Naive thymus-derived CD4-positive, alpha-beta T cell (primary cell): ENCODE data around the gene LKAAEAR1. TPM values are rescaled to one million over a fixed set of nuclear protein-coding genes. Genes with fewer than 3 reads are reported as not detected.

Source experiments
- ATAC-seq: fragments of 150-1000 bp; cut with Tn5 transposase; 2 replicates; pipeline ENCODE4 v1.10.0; 2021; ENCODE audit warnings: mild to moderate bottlenecking, moderate library complexity
- CTCF ChIA-PET: fragments of 350-600 bp; sonication (Branson Sonifier 250); formaldehyde crosslinking; loops from one replicate; lab custom pipeline; 2021; ENCODE audit warnings: antibody characterized with exemption; lab: Charles Lee
- POLR2A ChIA-PET: fragments of 350-600 bp; sonication (Branson Sonifier 250); formaldehyde crosslinking; loops from one replicate; lab custom pipeline; 2021; ENCODE audit warnings: antibody characterized with exemption, inconsistent platforms; lab: Charles Lee
- DNase-seq, 9 donors: peaks; one replicate each; pipeline versions ENCODE4 v3.0.0 to v3.0.0-alpha.2; 2020 to 2022; ENCODE audit warnings: mixed read lengths in 1 of 9
- H3K27ac ChIP-seq: one replicate; pipeline ENCODE4 v1.7.0; 2013; ENCODE audit warnings: mild to moderate bottlenecking, low read depth, low read length, moderate library complexity
- H3K27me3 ChIP-seq, 2 donors: one replicate each; pipeline ENCODE4 v1.7.0; 2013; ENCODE audit warnings: low read length in 2 of 2, mild to moderate bottlenecking in 2 of 2, moderate library complexity in 2 of 2; ENCODE audit not compliant: control insufficient read depth in 2 of 2, insufficient read depth in 2 of 2
- H3K36me3 ChIP-seq, 3 experiments: 1 replicate in 2 of 3; 2 replicates in 1 of 3; pipeline ENCODE4 v1.7.0; 2013; ENCODE audit warnings: low read length in 3 of 3, mild to moderate bottlenecking in 3 of 3, moderate library complexity in 1 of 3; ENCODE audit not compliant: insufficient read depth in 3 of 3, control insufficient read depth in 2 of 3
- H3K4me1 ChIP-seq, 2 donors: one replicate each; pipeline ENCODE4 v1.7.0; 2013; ENCODE audit warnings: low read length in 2 of 2, mild to moderate bottlenecking in 2 of 2, moderate library complexity in 1 of 2; ENCODE audit not compliant: control insufficient read depth in 2 of 2, insufficient read depth in 2 of 2
- H3K4me3 ChIP-seq: 2 replicates; pipeline ENCODE4 v1.7.0; 2013; ENCODE audit warnings: mild to moderate bottlenecking, low read length
- H3K9me3 ChIP-seq, 3 experiments: 1 replicate in 2 of 3; 2 replicates in 1 of 3; pipeline ENCODE4 v1.7.0; 2013; ENCODE audit warnings: low read length in 3 of 3; ENCODE audit not compliant: control insufficient read depth in 2 of 3
- H3K27ac Mint-ChIP-seq, 9 donors: one replicate each; pipeline ENCODE4 v1.8.0; 2020 to 2022; ENCODE audit warnings: mixed read lengths in 9 of 9, mild to moderate bottlenecking in 8 of 9, moderate library complexity in 5 of 9, inconsistent platforms in 2 of 9
- H3K27me3 Mint-ChIP-seq, 5 donors: one replicate each; pipeline ENCODE4 v1.8.0; 2021 to 2022; ENCODE audit warnings: mixed read lengths in 5 of 5, mild to moderate bottlenecking in 1 of 5
- H3K36me3 Mint-ChIP-seq, 5 donors: one replicate each; pipeline ENCODE4 v1.8.0; 2020 to 2022; ENCODE audit warnings: mixed read lengths in 5 of 5, mild to moderate bottlenecking in 3 of 5, inconsistent platforms in 1 of 5
- H3K4me1 Mint-ChIP-seq, 7 donors: one replicate each; pipeline ENCODE4 v1.8.0; 2020 to 2022; ENCODE audit warnings: mixed read lengths in 7 of 7, mild to moderate bottlenecking in 3 of 7, inconsistent platforms in 1 of 7
- H3K4me3 Mint-ChIP-seq, 10 donors: one replicate each; pipeline ENCODE4 v1.8.0; 2020 to 2022; ENCODE audit warnings: mild to moderate bottlenecking in 10 of 10, mixed read lengths in 10 of 10, moderate library complexity in 6 of 10, inconsistent platforms in 2 of 10
- H3K9me3 Mint-ChIP-seq, 11 donors: one replicate each; pipeline ENCODE4 v1.8.0; 2020 to 2022; ENCODE audit warnings: mixed read lengths in 11 of 11, mild to moderate bottlenecking in 4 of 11, inconsistent platforms in 1 of 11, moderate library complexity in 1 of 11
- intact Hi-C, 2 donors: fragments of 100-400 bp; cut with micrococcal nuclease; formaldehyde crosslinking; loops; one replicate each; pipeline ENCODE4 v1.15.1; 2023
- polyA plus RNA-seq, 2 donors: library from polyadenylated mRNA; unstranded; fragments of 300-500 nt; fragmentation: Illumina TruSeq; gene quantifications; one replicate each; pipeline ENCODE4 v1.2.3, GENCODE V29; 2021
- total RNA-seq, 6 experiments: library from RNA in 5 of 6; stranded (reverse) in 5 of 6; gene quantifications; 1 replicate in 5 of 6; 2 replicates in 1 of 6; pipeline ENCODE4 v1.2.3 and lab custom pipeline; 2021 to 2026

LKAAEAR1 gene
- total and polyA plus RNA-seq, 7 experiments from 2014 or later, result 0.47 to 0.75 (median 0.59) TPM; not detected in 3

DNA sequence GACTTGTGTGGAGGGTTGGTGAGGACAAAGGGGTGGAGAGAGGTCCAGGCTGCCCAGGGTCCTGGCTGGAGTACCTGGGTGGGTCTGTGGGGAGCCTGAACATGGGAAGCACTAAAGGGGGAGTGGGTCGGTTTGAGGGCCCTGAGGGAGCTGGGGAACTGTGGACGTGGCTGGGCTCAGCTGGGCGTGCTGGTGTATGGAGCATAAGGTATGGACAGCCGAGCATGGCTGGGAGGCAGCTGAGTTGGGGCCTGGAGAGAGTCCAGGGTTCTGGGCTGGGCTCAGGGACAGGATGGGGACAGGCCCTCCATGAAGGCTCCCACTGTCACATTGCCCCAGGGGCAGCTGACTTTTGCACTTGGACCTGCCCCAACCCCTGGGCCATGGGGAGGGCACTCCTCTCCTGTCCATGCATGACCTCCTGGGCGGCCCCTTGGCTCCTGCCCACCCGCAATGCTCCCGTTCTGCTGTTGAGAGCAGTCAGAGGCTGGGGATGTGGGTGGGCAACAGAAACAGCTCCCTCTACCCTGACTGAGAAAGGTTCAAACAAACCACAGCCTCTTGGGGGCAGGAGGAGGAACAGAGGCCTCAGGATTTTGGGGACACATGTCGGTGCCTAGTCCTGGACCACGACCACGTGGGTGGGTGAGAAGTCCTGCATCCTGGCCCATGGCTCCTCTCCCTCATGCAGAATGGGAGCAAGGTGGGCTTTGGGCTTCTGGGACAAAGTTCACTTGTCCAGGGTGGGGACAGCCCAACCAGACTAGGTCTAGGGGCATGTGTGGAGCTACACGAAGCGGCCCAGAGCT lies 43.8 kb downstream of the LKAAEAR1 start:
- Histone ChIP-seq H3K36me3 (peaks cover 0 to 3% (median 0%) of the 10 kb centered on the region in 3 experiments), H3K4me3 (no peak overlapping the region), H3K4me1 (peaks cover 34 to 40% of the 10 kb centered on the region in 2 donors), H3K27ac (no peak overlapping the region), H3K9me3 (no peaks in the 10 kb centered on the region), H3K27me3 (no peaks in the 10 kb centered on the region)
- Mint-ChIP-seq H3K27me3 (peaks cover 0 to 3% (median 0%) of the 10 kb centered on the region in 5 donors), H3K36me3 (peaks cover 0 to under 1% (median 0%) of the 10 kb centered on the region in 5 donors), H3K27ac (peak overlapping the region in 8 of 9 donors; percentile 25 to 92 (median 79)), H3K4me1 (peaks cover 20 to 47% (median 34%) of the 10 kb centered on the region in 7 donors), H3K9me3 (no peaks in the 10 kb centered on the region), H3K4me3 (peak overlapping the region; percentile 59 to 89 (median 79))
- ChIA-PET POLR2A (interaction anchor here (1.1 to 4.8 kb wide), 8 partner anchors 17 to 90 kb away, joined by 3 to 37 read pairs (median 16); partner anchors contain the start of genes OPRL1, PRPF6, RGS19 and SAMD10), CTCF (interaction anchor here (0.9 to 5.2 kb wide), 9 partner anchors 14 to 544 kb away, joined by 3 to 54 read pairs (median 8); partner anchors contain the start of genes PRPF6, RGS19 and SAMD10)
- intact Hi-C loops, result no loop called here
- DNase-seq (no peak), ATAC-seq (no peak)

DNA sequence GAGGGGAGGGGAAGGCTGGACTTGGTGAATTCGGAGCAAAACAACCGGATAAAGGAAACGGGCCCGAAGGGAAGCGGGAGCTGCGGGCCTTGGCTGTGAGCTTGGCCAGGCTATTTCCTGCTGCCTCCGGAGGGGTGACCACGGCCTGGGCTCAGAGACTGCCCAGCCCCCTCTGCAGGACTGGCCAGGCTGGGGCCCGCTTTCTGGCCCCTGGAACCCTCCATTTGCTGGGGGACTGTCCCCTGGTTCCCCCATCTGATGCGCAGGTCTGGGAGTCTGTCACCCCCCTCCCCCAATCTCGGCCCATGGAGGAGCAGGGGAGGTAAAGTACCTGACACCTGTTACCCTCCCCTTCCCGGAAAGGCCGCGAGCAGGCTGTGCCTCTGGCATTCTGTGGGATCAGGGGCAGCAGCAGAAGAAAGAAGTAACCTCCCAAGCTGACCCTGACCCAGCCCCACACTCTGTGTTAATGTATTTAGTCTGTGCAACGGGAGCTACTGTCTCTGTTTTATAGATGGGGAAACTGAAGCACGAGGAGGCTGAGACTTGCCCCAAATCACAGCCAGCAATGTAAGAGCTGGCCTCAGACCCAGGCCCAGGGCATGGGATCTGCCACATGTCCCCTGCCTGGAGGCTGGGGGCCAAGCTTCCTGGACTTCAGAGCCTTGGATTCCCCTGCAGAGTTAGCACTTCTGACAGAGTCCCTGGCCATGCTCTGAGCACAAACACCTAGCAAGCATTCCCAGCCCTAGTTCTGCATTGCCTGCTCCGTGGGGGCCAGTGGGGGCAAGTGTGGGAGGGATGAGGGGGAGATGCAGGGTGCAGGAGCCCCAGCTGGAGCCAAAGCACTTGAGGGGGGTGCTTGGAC lies 44.7 kb downstream of the LKAAEAR1 start:
- H3K4me1 Mint-ChIP-seq, result peaks cover 19 to 50% (median 39%) of the 10 kb centered on the region in 7 donors
- no peaks in the 10 kb centered on the region for H3K9me3 Mint-ChIP-seq
- H3K36me3 Mint-ChIP-seq, result peaks cover 0 to 5% (median 0%) of the 10 kb centered on the region in 5 donors
- peaks cover 0 to 2% (median 0%) of the 10 kb centered on the region in 5 donors for H3K27me3 Mint-ChIP-seq
- Histone ChIP-seq H3K27ac (peak overlapping the region; percentile 57), H3K27me3 (no peaks in the 10 kb centered on the region), H3K4me3 (peak overlapping the region; percentile 62), H3K36me3 (peaks cover 0 to 12% (median 0%) of the 10 kb centered on the region in 3 experiments), H3K4me1 (peaks cover 40 to 44% of the 10 kb centered on the region in 2 donors), H3K9me3 (no peaks in the 10 kb centered on the region)
- peak overlapping the region in 6 of 9 donors; percentile 34 to 92 (median 76) for H3K27ac Mint-ChIP-seq
- H3K4me3 Mint-ChIP-seq, result peak overlapping the region; percentile 62 to 89 (median 78)
- ChIA-PET POLR2A (interaction anchor here (0.5 to 4.8 kb wide), 16 partner anchors 14 to 408 kb away, joined by 3 to 37 read pairs (median 5); partner anchors contain the start of genes LIME1, OPRL1, PRPF6 and RGS19), CTCF (interaction anchor here (0.6 to 5.2 kb wide), 17 partner anchors 15 to 543 kb away, joined by 3 to 54 read pairs (median 4); partner anchors contain the start of genes PRPF6, RGS19, SAMD10 and TCEA2)
- no peak for ATAC-seq
- intact Hi-C loops, result loop anchor here (1.0 to 5.0 kb wide), 9 partner anchors 18 to 502 kb away; partner anchors contain the start of genes PTK6 (in 1 of the 2), TCEA2 (in 1 of the 2) and UCKL1 (in 1 of the 2)
- no peak for DNase-seq

DNA sequence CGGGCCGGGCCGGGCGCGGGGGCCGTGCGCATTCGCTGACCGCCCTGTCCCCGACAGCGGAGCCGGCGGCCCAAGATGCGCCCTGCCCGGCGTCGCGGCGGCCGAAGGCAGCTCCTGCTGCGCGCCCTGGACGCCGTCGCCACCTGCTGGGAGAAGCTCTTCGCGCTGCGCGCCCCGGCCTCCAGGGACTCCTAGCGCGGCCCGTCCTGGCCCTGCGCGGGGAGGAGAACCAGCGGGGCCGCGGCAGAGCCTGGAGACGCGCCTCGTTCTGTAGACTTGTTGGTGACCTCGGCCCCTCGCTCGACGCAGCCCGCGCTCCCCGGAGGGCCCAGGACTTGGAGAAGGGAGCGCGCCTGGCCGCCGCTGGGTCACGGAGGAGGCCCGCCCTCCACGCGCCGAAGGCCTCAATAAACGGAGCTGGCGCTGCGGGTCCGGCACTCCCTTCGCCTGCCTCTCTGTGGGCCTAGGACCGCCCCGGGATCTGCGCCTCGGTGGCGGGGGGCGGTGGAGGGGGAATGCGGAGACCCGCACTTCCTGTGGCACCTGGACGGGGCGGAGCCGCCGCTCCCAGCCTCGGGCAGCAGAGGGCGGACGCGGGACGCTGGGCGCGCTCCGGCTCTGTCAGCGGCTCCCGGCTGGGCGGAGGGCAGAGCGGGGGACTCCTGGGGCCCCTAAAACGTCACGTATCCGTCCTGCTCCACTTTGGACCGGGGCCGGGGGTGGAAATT lies 45.5 kb downstream of the LKAAEAR1 start:
- H3K4me1 ChIP-seq, result peaks cover 40 to 49% of the 10 kb centered on the region in 2 donors
- peak; percentile 80 for ATAC-seq
- peak; percentile 55 to 86 (median 76) for DNase-seq
- intact Hi-C loops, result loop anchor here (1.0 to 5.0 kb wide), 10 partner anchors 19 to 501 kb away; partner anchors contain the start of genes PTK6 (in 1 of the 2), TCEA2 (in 1 of the 2) and UCKL1 (in 1 of the 2)
- peak overlapping the region; percentile 62 for H3K4me3 ChIP-seq
- peaks cover 0 to 19% (median 0%) of the 10 kb centered on the region in 3 experiments for H3K36me3 ChIP-seq
- peaks cover 0 to 7% (median 0%) of the 10 kb centered on the region in 5 donors for H3K36me3 Mint-ChIP-seq
- H3K27ac Mint-ChIP-seq, result peak overlapping the region in 4 of 9 donors; percentile 28 to 92 (median 64)
- no peaks in the 10 kb centered on the region for H3K9me3 Mint-ChIP-seq
- H3K4me3 Mint-ChIP-seq, result peak overlapping the region; percentile 18 to 89 (median 71)
- H3K27ac ChIP-seq, result peak overlapping the region; percentile 57
- H3K27me3 Mint-ChIP-seq, result no peaks in the 10 kb centered on the region
- ChIA-PET POLR2A (interaction anchor here (0.8 to 4.8 kb wide), 19 partner anchors 12 to 1650 kb away, joined by 3 to 37 read pairs (median 5); partner anchors contain the start of genes LIME1, OPRL1, PRPF6 and RGS19), CTCF (interaction anchor here (0.6 to 5.2 kb wide), 25 partner anchors 11 to 501 kb away, joined by 3 to 54 read pairs (median 4); partner anchors contain the start of genes LKAAEAR1, PRPF6, RGS19 and SAMD10)
- H3K4me1 Mint-ChIP-seq, result peaks cover 26 to 49% (median 33%) of the 10 kb centered on the region in 7 donors
- H3K9me3 ChIP-seq, result no peaks in the 10 kb centered on the region
- no peaks in the 10 kb centered on the region for H3K27me3 ChIP-seq

DNA sequence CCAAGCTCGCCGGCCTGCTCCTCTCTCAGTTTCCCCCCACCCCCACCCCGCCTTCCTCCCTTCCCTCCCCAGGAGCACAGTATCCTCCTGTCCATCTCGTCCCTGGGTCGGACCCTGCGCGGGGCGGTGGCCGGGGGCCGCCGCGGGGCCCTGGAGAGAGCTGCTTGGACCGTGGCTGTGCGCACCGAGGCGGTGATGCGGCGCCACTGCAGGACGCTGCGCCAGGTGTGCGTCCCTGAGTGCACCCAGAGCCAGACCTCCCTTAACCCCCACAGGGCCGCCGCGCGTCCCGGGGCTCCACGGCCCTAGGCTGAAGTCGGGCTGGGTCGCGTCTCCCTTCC lies 46.0 kb downstream of the LKAAEAR1 start:
- Histone ChIP-seq H3K27me3 (no peaks in the 10 kb centered on the region), H3K4me1 (peaks cover 40 to 49% of the 10 kb centered on the region in 2 donors), H3K27ac (peak overlapping the region; percentile 57), H3K36me3 (peaks cover 0 to 24% (median 0%) of the 10 kb centered on the region in 3 experiments), H3K9me3 (no peaks in the 10 kb centered on the region), H3K4me3 (peak overlapping the region; percentile 62)
- ChIA-PET CTCF (interaction anchor here (0.6 to 5.2 kb wide), 20 partner anchors 11 to 500 kb away, joined by 3 to 54 read pairs (median 4); partner anchors contain the start of genes LKAAEAR1, PRPF6, RGS19 and SAMD10), POLR2A (interaction anchor here (0.8 to 4.8 kb wide), 15 partner anchors 12 to 1649 kb away, joined by 3 to 37 read pairs (median 4); partner anchors contain the start of genes LIME1, OPRL1, PRPF6 and RGS19)
- Mint-ChIP-seq H3K4me3 (peak overlapping the region in 9 of 10 donors; percentile 44 to 89 (median 65)), H3K27me3 (no peaks in the 10 kb centered on the region), H3K27ac (peak overlapping the region in 1 of 9 donors; percentile 79), H3K9me3 (no peaks in the 10 kb centered on the region), H3K36me3 (peaks cover 0 to 7% (median 0%) of the 10 kb centered on the region in 5 donors), H3K4me1 (peaks cover 23 to 53% (median 28%) of the 10 kb centered on the region in 7 donors)
- DNase-seq (no peak), ATAC-seq (peak; percentile 24)
- intact Hi-C loops, result loop anchor here (1.0 to 5.0 kb wide), 5 partner anchors 58 to 501 kb away; partner anchors contain the start of genes PTK6 (in 1 of the 2) and UCKL1 (in 1 of the 2)
